SU-DHL-6 (cell line): Measurements from ENCODE around the gene CRY2.

Experiments
- EZH2phosphoT487 ChIP-seq: fragments of 200-600 bp; sonication (generic), shearing (Covaris generic); conservative IDR thresholded peaks from 2 replicates; pipeline ENCODE4 v1.6.1; 2018; ENCODE audit warnings: mild to moderate bottlenecking, antibody characterized with exemption, low read length, moderate library complexity, mixed read lengths
- TF ChIP-seq, protein P1 (sequence below): fragments of 200-600 bp; sonication (generic); IDR thresholded peaks from one replicate; pipeline ENCODE4 v1.5.1; 2017; ENCODE audit warnings: antibody characterized with exemption, mild to moderate bottlenecking, low read length, moderate library complexity; ENCODE audit not compliant: insufficient read depth, poor library complexity, severe bottlenecking

GRCh38 chr11:45884596-45885185 is 37.4 kb downstream of the CRY2 start:
- TF ChIP-seq, protein P1, sequence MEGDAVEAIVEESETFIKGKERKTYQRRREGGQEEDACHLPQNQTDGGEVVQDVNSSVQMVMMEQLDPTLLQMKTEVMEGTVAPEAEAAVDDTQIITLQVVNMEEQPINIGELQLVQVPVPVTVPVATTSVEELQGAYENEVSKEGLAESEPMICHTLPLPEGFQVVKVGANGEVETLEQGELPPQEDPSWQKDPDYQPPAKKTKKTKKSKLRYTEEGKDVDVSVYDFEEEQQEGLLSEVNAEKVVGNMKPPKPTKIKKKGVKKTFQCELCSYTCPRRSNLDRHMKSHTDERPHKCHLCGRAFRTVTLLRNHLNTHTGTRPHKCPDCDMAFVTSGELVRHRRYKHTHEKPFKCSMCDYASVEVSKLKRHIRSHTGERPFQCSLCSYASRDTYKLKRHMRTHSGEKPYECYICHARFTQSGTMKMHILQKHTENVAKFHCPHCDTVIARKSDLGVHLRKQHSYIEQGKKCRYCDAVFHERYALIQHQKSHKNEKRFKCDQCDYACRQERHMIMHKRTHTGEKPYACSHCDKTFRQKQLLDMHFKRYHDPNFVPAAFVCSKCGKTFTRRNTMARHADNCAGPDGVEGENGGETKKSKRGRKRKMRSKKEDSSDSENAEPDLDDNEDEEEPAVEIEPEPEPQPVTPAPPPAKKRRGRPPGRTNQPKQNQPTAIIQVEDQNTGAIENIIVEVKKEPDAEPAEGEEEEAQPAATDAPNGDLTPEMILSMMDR: no peak
- TF ChIP-seq EZH2phosphoT487: no peak
